RWPE1 (cell line): ENCODE measurements around the gene ISOC2.
"Not testable (repeated sequence)": the region's sequence is repeated elsewhere in the genome, so short reads cannot be mapped to it uniquely, and the experiment has no call there.

Experiments
- CTCF ChIA-PET: fragments of 350-600 bp; sonication (Branson Sonifier 250); formaldehyde crosslinking; extraction: SDS; loops from one replicate; lab custom pipeline; 2021; lab: Yijun Ruan, JAX
- POLR2A ChIA-PET: fragments of 400-600 bp; formaldehyde crosslinking; extraction: SDS; loops from one replicate; lab custom pipeline; 2020; ENCODE audit warnings: antibody characterized with exemption; ENCODE audit not compliant: low non-redundant PET; lab: Yijun Ruan, JAX
- DNase-seq: peaks from one replicate; pipeline ENCODE4 v3.0.0; 2012; ENCODE audit warnings: low spot score
- H3K27ac ChIP-seq: fragments of 450-650 bp; 2 replicates; pipeline ENCODE4 v1.5.1; 2017
- TF ChIP-seq, protein P1 (sequence below): fragments of 450-650 bp; conservative IDR thresholded peaks from 2 replicates; pipeline ENCODE4 v1.5.1; 2017; ENCODE audit warnings: low read depth, mild to moderate bottlenecking

Gene ISOC2

DNA sequence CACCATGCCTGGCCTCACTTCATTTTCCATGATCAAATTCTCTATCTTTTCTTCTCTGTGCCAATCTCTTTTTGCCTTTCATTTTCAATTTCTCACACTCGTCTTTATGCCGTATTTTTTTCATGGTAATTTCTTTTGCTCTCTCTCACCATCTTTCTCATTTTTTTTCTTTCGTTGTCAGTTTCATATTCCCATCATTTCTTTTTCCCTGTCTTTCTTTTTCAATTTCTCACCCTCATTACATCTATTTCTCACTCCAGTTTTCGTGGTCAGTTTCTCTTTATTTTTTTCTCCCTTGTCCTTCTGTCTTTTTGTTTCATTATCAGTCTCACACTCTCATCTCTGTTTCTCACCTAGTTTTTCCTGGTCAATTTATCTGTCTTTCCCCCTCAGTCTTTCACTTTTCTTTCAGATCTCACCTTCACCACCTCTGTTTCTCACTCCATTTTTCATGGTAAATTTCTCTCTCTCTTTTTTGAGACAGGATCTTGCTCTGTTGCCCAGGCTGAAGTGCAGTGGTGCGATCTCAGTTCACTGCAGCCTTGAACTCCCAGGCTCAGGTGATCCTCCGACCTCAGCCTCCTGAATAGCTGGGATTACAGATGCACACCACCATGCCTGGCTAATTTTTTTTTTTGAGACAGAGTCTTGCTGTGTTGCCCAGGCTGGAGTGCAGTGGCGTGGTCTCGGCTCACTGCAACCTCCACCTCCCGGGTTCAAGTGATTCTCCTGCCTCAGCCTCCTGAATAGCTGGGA is 40.9 kb upstream of the ISOC2 start:
- no peak overlapping the region for H3K27ac ChIP-seq
- ChIA-PET CTCF (interaction anchor here (1.4 kb wide), 1 partner anchor 34 kb away, joined by 7 read pairs; no protein-coding TSS in a partner anchor), POLR2A (no interaction called here)
- TF ChIP-seq, protein P1, sequence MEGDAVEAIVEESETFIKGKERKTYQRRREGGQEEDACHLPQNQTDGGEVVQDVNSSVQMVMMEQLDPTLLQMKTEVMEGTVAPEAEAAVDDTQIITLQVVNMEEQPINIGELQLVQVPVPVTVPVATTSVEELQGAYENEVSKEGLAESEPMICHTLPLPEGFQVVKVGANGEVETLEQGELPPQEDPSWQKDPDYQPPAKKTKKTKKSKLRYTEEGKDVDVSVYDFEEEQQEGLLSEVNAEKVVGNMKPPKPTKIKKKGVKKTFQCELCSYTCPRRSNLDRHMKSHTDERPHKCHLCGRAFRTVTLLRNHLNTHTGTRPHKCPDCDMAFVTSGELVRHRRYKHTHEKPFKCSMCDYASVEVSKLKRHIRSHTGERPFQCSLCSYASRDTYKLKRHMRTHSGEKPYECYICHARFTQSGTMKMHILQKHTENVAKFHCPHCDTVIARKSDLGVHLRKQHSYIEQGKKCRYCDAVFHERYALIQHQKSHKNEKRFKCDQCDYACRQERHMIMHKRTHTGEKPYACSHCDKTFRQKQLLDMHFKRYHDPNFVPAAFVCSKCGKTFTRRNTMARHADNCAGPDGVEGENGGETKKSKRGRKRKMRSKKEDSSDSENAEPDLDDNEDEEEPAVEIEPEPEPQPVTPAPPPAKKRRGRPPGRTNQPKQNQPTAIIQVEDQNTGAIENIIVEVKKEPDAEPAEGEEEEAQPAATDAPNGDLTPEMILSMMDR: no peak
- DNase-seq: no peak

DNA sequence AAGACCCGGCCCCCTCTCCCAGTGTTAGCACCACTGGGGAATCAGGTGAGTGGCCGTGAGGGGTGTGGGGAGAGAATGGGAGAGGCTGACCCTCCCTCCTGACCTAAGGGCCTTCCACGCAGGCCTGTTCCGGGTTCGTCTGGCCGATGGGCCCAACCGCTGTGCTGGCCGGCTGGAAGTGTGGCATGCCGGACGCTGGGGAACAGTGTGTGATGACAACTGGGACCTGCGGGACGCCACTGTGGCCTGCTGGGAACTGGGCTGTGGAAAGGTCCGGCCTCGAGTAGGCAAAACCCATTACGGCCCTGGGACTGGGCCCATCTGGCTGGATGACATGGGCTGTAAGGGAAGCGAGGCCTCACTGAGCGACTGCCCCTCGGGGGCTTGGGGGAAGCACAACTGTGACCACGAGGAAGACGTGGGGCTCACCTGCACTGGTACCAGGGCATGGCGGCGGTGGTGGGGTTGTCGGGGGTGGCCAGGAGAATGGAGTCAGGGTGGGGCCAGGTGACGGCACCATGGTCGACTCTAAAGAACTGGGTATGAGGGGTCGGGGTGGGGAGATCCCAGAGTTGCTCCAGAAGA is 39.0 kb upstream of the ISOC2 start:
- ChIA-PET POLR2A (no interaction called here), CTCF (interaction anchor here (0.8 to 1.4 kb wide), 2 partner anchors 33 to 359 kb away, joined by 4 to 7 read pairs; no protein-coding TSS in a partner anchor)
- H3K27ac ChIP-seq: no peak overlapping the region
- no peak for DNase-seq
- TF ChIP-seq, protein P1: no peak

DNA sequence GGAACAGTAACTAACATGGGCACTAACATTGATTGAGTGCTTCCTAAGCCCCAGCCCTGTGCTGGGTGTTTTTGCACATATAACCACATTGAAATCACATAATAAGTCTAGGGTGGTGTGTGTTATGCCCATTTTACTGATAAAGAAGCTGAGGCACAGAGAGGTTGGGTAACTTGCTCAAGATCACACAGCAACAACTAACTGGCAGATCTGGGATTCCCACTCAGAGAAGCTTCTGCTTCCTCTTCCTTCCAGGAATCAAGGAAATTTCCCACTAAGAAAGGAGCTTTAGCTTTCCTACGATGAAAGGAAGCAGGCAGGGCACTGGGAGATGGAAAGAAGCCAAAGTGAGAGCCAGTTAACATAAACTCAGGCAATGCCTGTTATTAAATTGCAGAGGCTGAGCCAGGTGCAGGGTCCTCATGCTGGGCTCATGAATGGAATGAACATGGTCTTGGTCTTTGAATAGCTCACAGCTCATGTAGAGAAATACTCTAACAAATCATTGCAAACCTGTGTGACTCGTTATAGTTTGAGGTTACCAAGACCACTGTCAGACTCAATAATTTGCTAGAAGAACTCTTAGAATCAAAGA is 36.9 kb upstream of the ISOC2 start:
- TF ChIP-seq, protein P1: no peak
- no peak overlapping the region for H3K27ac ChIP-seq
- no peak for DNase-seq
- ChIA-PET CTCF (interaction anchor here (1.1 to 1.7 kb wide), 2 partner anchors 31 to 155 kb away, joined by 3 to 8 read pairs; no protein-coding TSS in a partner anchor), POLR2A (no interaction called here)

DNA sequence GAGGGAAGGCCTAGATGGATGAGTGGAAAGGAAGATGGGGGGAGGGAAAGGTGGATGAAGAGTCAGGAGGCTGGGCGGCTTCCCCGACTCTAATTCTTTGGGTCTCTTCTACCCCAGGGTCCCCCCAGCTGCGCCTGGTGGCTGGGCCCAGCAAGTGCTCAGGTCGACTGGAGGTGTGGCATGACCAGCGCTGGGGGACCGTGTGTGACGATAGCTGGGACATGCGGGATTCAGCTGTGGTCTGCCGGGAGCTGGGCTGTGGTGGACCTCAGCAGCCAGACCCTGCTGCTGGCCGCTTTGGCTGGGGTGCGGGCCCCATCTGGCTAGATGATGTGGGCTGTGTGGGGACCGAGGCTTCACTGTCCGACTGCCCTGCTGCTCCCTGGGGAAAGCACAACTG is 36.3 kb upstream of the ISOC2 start:
- ChIA-PET CTCF (interaction anchor here (1.7 kb wide), 1 partner anchor 30 kb away, joined by 8 read pairs; no protein-coding TSS in a partner anchor), POLR2A (no interaction called here)
- H3K27ac ChIP-seq: no peak overlapping the region
- TF ChIP-seq, protein P1: no peak
- no peak for DNase-seq

DNA sequence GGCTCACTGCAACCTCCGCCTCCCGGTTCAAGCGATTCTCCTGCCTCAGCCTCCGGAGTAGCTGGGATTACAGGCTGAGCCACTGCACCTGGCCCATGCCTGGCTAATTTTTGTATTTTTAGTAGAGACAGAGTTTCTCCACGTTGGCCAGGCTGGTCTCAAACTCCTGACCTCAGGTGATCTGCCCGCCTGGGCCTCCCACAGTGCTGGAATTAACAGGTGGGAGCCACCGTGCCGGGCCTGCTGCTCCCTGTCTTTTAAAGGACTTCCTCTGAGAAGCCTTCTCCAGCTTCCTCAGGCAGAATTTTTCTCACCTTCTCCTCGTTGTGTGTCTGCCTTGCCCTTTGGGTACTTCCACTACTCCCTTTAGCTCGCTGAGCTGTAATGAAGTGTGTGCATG is 35.4 kb upstream of the ISOC2 start:
- DNase-seq, POLR2A ChIA-PET, CTCF ChIA-PET, H3K27ac ChIP-seq: not testable (repeated sequence)

DNA sequence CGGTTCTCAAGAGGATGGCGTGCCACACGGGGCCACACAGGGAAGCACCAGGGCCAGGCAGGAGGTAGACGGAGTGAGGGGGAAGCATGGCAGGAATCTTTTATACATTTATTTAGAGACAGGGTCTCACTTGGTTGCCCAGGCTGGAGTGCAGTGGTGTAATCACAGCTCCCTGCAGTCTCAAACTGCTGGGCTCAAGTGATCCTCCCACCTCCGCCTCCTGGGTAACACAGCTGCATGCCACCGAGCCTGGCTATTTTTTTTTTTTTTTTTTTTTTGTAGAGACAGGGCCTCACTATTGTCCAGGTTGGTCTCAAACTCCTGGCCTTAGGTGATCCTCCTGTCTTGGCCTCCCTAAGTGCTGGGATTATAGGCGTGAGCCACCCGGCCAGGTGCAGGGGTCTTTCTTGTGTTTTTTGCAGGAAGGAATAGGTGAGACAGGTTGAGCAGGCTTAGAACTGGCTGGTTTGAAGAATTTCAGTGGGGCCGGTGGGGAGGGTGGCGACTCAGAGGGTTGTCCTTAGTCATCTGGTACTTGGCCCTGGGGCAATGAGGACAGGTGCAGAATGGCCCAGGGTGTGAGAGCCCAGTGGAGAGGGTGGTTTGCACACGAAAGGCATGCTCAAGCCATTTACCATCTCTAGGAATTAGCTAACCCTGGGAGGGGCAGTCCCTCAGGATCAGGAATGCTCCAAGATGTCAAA is 34.4 kb upstream of the ISOC2 start:
- H3K27ac ChIP-seq: no peak overlapping the region
- ChIA-PET CTCF (interaction anchor here (0.8 to 1.5 kb wide), 2 partner anchors 8 to 29 kb away, joined by 3 to 5 read pairs; no protein-coding TSS in a partner anchor), POLR2A (interaction anchor here (0.7 kb wide), 1 partner anchor 84 kb away, joined by 6 read pairs; no protein-coding TSS in a partner anchor)
- no peak for DNase-seq
- TF ChIP-seq, protein P1: no peak
